Fibroblast of skin of left quadriceps (primary cell): ENCODE results near the gene PGLYRP2.

Source experiments
- DNase-seq, 2 experiments: peaks; one replicate each; pipeline ENCODE4 v3.0.0-alpha.2; 2013; ENCODE audit warnings: low read depth in 2 of 2

The PGLYRP2 gene

DNA sequence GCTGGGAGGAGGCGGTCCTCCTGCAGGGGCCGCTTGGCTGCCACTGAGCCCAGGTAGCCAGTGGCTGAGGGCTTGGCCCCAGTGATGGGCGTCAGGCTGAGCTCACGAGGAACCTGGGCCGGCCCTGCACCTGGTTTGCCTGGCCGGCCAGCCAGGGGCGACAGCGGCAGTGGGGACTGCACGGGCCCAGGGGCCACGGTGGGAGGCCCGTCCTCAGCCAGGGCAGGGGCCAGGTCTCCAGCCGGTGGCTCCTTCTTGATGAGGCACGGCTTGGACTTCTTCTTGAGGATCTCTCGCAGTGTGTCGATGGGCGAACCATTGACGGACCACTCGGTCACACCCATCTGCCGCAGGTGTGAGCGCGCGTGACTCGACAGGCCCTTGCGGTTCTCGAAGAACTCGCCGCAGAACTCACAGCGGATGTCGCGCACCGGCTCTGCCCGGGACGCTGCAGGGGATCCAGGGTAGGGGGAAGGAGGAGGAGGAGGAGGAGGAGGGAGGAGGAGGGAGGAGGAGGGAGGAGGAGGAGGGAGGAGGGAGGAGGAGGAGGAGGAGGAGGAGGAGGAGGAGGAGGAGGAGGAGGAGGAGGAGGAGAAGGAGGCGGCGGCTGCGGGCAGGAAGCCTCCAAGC, 53.9 kb downstream of the PGLYRP2 start:
- no peak for DNase-seq

DNA sequence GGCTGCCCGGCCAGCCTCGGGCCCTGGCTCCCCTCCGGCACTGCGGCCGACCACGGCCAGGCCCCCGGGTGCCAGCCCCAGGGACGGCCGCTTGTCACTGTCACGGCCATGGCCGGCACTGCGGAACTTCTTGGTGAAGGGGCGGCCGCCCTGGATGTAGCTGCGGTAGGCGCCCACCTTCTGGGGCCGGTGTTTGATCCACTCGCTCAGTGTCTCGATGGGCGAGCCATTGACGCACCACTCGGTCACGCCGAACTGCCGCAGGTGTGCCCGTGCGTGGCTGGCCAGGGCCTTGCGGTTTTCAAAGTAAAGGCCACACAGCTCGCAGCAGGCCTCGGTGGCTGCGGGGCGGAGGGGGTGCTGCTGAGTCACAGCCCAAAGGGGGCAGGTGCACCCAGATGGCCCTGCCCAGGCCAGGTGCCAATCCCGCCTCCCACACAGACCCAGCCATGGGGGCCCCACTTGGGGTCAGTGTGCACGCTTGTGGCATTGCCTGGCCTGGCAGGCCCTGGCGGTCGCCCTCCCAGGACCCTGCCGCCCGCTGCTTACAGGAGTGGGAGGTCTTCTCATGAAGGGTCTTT, 54.5 kb downstream of the PGLYRP2 start:
- DNase-seq, result no peak

DNA sequence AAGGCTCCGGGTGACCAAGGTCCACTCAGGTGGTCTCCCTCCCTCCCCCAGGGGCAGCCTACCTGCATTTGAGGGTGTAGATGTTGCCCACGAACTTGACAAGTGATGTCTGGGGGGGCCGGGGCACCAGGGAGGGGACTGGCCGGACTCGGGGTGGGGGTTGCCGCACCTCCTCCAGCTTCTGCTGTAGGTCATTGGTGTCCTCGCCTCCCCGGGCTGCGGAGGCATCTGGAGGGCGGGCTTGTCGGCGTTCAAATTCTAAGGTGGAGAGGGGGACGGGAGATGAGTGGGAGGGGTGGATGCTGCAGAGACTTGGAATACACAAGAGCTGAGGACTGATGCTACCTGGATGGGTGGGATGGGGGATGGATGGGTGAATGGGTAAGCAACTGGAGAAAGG, 55.2 kb downstream of the PGLYRP2 start:
- DNase-seq, result no peak

DNA sequence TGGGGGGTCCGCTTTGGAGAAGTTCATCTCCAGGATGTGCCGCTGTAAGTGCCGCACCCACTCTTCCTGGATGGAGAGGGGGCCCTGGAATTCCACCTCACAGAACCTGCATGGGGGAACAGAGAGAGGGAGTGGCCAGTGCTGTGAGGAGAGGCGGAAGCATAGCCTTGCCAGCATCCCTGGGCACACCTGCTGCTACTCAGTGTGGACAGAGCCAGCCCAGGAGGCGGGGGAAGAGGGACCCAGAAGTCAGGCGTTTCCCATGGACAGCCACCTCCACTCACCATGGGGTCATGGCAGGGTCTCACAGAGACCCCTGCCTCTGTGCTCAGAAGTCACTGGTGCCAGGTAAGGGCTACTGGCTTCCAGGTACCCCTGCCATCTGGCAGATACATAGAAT, 56.2 kb downstream of the PGLYRP2 start:
- DNase-seq, result no peak

DNA sequence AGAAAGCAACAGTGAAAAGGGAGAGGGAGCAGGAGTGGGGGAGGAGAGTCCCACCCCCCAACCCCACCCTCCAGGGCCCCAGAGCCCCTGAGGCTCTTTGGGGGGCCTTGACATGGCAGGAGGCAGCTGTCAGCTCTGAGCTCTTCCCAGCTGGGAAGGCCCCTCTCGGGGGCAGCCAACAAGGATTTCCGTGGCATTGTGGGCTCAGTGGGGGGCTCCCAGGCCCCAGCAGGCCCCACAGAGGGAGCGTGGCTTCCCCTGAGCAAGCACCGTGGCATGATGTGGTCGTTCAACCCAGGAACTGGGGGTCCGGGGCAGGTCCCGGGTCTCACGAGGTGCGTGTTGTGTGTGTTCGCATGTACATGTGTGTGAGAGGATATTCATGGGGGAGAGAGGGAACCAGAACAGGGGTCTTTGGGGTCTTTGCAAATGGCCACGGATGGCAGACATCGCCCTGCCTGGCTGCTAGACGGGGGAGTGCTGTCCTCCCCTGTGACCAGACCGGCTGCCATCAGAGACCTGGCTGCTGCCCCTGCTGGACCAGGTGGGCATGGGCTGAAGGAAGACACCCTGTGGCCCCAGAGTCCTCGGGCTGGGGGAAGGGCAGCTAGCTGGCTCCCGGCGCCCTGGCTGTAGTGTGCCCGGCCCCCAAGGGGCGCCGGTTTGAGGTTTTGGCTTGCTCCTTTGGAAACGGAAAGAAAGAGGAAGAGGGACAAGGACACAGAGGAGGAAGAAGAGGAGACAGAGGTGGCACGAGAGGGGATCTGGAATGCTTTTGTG, 56.8 kb downstream of the PGLYRP2 start:
- DNase-seq, result no peak

DNA sequence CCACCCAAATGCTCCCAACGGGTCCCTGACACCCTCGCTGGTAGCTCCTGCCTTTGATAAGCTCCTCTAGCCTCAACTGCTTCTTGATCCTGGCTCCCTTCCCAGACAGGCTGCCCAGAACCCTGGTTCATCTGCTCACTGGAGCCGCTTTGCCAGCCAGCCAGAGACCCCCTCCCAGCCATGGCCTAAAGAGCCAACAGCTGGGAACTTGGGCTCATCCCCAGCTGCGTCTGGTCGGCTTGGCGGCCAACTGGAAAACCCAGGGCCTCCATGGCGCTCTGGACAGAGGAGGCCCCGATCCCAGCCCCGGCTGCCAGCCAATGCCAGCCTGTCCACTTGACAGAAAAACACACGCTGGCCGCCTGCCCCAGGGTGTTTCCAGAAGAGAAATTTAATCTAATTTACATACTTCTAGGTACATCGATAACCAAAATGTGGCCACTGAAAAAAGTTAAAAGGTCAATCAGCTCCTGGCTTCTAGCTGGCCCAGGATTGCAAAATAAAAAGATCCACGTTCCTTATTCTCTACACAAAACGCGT, 57.5 kb downstream of the PGLYRP2 start:
- DNase-seq, result no peak

DNA sequence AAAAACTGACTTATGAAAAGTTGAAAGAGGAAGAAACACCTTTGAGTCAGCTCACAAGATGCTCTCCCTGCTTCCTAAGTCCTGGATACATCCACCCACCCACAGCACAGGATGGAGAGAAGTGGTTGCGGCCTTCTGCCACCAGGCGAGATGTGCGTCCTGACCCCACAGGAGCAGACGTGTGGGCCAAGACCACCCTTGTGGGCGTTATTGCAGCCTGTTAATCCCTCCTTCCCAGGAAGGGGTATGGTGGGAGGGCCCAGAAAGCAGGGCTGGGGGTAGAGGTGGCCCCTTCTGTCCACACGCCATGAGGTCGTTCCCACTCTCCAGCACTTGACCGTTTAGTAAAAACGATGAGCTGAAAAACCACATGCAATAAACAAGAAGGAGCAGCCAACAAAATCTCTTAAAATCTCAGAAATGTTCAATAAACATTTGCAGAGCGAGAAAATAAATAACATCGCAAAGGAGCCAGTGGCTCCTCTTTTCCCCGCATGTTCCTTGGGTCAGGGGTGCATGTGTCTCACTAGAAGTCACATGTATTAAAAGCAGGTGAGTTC, 58.1 kb downstream of the PGLYRP2 start:
- no peak for DNase-seq

DNA sequence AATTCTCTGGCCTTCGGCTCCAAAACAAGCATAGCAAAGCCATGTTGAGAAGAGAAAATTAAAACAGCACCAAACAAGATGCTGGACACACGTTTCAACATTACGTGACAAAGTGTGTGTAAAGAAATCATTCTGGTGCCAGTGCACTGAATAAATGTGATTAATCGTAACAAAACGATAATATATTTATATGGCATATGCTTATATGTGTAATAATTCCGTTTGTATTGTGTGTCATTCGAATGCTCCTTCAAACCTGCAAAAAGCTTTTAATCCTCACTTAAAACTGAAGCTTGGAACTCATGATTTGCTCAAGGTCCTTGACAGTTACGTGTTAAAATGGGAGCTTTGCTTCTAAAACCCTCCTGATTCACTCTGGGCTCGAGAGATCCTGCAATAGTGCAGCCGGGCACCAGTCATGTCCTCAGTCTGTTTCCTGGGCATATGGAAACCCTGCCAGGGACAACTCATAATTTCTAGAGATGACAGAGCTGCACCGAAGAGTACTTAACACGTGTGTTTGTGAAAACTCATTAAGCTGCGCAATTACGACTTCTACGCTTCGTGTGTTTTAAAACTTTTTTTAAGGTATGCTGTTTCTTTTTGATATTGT, 59.8 kb downstream of the PGLYRP2 start:
- no peak for DNase-seq
